Heart left ventricle (tissue), 13 donors: ENCODE measurements around the gene PTGS1.

Source experiments
- CTCF ChIP-seq, 12 donors: fragments of 200-600 bp; sonication (generic) in 4 of 12; IDR thresholded peaks; one replicate each; pipeline versions ENCODE4 v1.5.0 to v1.8.0; 2018 to 2022; ENCODE audit warnings: antibody characterized with exemption in 12 of 12, mild to moderate bottlenecking in 5 of 12
- POLR2A ChIP-seq, 2 donors: fragments of 450-650 bp; IDR thresholded peaks; one replicate each; pipeline ENCODE4 v1.6.1; 2017; ENCODE audit warnings: antibody characterized with exemption in 2 of 2, mild to moderate bottlenecking in 2 of 2, moderate library complexity in 2 of 2
- donor health status: ischemic (EF 13 %, LVEDD 7.1; RV severe dilation, severe dysfunction).
- donor health status: DM: no; HTN: yes; CAD: no.
- donor health status: DM: no; HTN: no; CAD: no.
- donor health status: ischemic (EF 25% LVEDD 6.9; RV normal size, moderate dysfunction).
- donor health status: ischemic (EF 25% LVEDD 5.7; RV mildly dilated, moderate dysfunction).
- donor health status: ischemic (EF 35%, LVEDD 5.7; RV mildly dilated, moderate dysfunction).
- donor health status: nonischemic (EF 11% LVEDD 7.7; RV severe dilation, severe dysfunction).
- donor health status: DM: yes; HTN: yes; CAD: no.
- donor health status: PGD.
- donor health status: ischemic (EF 29% LVEDD 5.4; RV normal size, mild dysfunction).
- donor health status: nonischemic (EF 23%, LVEDD 6.1; RV moderate dilation, normal function).

GRCh38 chr9:122393284-122393983 lies 22.6 kb downstream of the PTGS1 start:
- no peak for TF ChIP-seq CTCF (IDR thresholded peaks at IDR 0.05)
- no peak for TF ChIP-seq POLR2A (IDR thresholded peaks at IDR 0.05)
